DOHH2 (cell line): ENCODE measurements around the gene SARNP.

Experiments used
- CTCF ChIP-seq: fragments of 200-600 bp; sonication (generic); IDR thresholded peaks from one replicate; pipeline ENCODE4 v1.5.1; 2014; ENCODE audit warnings: antibody characterized with exemption, mild to moderate bottlenecking, low read depth, low read length; ENCODE audit not compliant: poor library complexity, severe bottlenecking
- EZH2phosphoT487 ChIP-seq: fragments of 200-600 bp; sonication (generic); IDR thresholded peaks from 2 replicates; pipeline ENCODE4 v1.6.1; 2017; ENCODE audit warnings: borderline replicate concordance, mild to moderate bottlenecking, antibody characterized with exemption, low read length, moderate library complexity, mixed read lengths

DNA sequence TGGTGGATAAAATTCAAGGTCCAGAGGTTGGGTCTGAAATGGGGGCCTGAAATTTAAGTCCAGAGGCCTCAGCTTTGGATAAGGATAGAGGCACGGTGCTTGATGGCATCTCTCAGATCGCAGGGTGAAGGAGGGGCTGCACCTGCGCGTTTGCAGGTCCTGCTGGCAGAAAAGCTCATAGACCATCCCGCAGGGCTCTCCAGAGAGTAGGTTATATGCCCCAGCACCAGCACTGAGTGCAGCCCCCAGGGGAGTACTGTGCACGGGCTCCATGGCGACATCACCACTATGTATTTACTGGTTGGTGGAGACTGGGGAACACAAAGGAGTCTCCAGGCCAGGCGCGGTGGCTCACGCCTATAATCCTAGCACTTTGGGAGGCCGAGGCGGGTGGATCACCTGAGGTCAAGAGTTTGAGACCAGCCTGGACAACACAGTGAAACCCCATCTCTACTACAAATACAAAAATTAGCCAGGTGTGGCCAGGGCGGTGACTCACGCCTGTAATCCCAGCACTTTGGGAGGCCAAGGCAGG is 84.4 kb downstream of the SARNP start:
- TF ChIP-seq CTCF (no peak), EZH2phosphoT487 (no peak)
